NCI-H446 treated with DMSO at 0.1 percent for 48 hours (cell line): Measurements from ENCODE around the gene KATNAL1.
"Not testable (repeated sequence)": the region's sequence is repeated elsewhere in the genome, so short reads cannot be mapped to it uniquely, and the experiment has no call there.

Experiments
- DNase-seq: peaks from one replicate; lab custom pipeline; 2025; lab: John Stamatoyannopoulos, UW

Gene KATNAL1

GRCh38 chr13:30211745-30212144 is 95.6 kb downstream of the KATNAL1 start:
- DNase-seq, result no peak

- no peak for DNase-seq
Observed at GRCh38 chr13:30204564-30204963, 102.8 kb downstream of the KATNAL1 start.

- no peak for DNase-seq
Observed at GRCh38 chr13:30196025-30196424, 111.3 kb downstream of the KATNAL1 start.

GRCh38 chr13:30194906-30195305 is 112.4 kb downstream of the KATNAL1 start:
- no peak for DNase-seq

- no peak for DNase-seq
Observed at GRCh38 chr13:30193279-30194234, 113.8 kb downstream of the KATNAL1 start.

GRCh38 chr13:30192320-30193093 is 114.8 kb downstream of the KATNAL1 start:
- DNase-seq, result no peak

- no peak for DNase-seq
Observed at GRCh38 chr13:30191491-30192100, 115.8 kb downstream of the KATNAL1 start.

- no peak for DNase-seq
Observed at GRCh38 chr13:30186634-30187415, 120.5 kb downstream of the KATNAL1 start.

- no peak for DNase-seq
Observed at GRCh38 chr13:30181888-30182651, 125.3 kb downstream of the KATNAL1 start.

- no peak for DNase-seq
Observed at GRCh38 chr13:30179597-30180276, 127.6 kb downstream of the KATNAL1 start.

GRCh38 chr13:30178976-30179375 is 128.4 kb downstream of the KATNAL1 start:
- no peak for DNase-seq

- no peak for DNase-seq
Observed at GRCh38 chr13:30175166-30175565, 132.2 kb downstream of the KATNAL1 start.

GRCh38 chr13:30174250-30174649 is 133.1 kb downstream of the KATNAL1 start:
- not testable (repeated sequence) for DNase-seq

GRCh38 chr13:30173303-30173610 is 134.1 kb downstream of the KATNAL1 start:
- DNase-seq, result no peak

- no peak for DNase-seq
Observed at GRCh38 chr13:30172593-30173302, 134.6 kb downstream of the KATNAL1 start.

GRCh38 chr13:30170569-30170968 is 136.8 kb downstream of the KATNAL1 start:
- no peak for DNase-seq

GRCh38 chr13:30169442-30169841 is 137.9 kb downstream of the KATNAL1 start:
- no peak for DNase-seq

- no peak for DNase-seq
Observed at GRCh38 chr13:30165796-30166195, 141.6 kb downstream of the KATNAL1 start.

- no peak for DNase-seq
Observed at GRCh38 chr13:30165071-30165470, 142.3 kb downstream of the KATNAL1 start.

- DNase-seq, result no peak
Observed at GRCh38 chr13:30164146-30164545, 143.2 kb downstream of the KATNAL1 start.
